Activated CD8-positive, alpha-beta T cell treated with anti-CD3 and anti-CD28 coated beads for 36 hours (primary cell): ENCODE measurements around the gene ZNF440. TPM values are rescaled to one million over a fixed set of nuclear protein-coding genes. Genes with fewer than 3 reads are reported as not detected.
"Not testable (repeated sequence)": the region's sequence is repeated elsewhere in the genome, so short reads cannot be mapped to it uniquely, and the experiment has no call there.

ENCODE experiments used
- ATAC-seq: fragments of 200-7000 bp; cut with Tn5 transposase; one replicate; pipeline ENCODE4 v1.10.0; 2021; ENCODE audit warnings: mild to moderate bottlenecking, moderate library complexity
- CTCF ChIA-PET: fragments of 350-600 bp; sonication (Branson Sonifier 250); formaldehyde crosslinking; loops from one replicate; lab custom pipeline; 2021; ENCODE audit warnings: antibody characterized with exemption; lab: Charles Lee
- POLR2A ChIA-PET: fragments of 350-600 bp; sonication (Branson Sonifier 250); formaldehyde crosslinking; loops from one replicate; lab custom pipeline; 2021; ENCODE audit warnings: antibody characterized with exemption; lab: Charles Lee
- DNase-seq: peaks from one replicate; pipeline ENCODE4 v3.0.0-alpha.2; 2020
- H3K27ac Mint-ChIP-seq: one replicate; pipeline ENCODE4 v1.8.0; 2021; ENCODE audit warnings: mild to moderate bottlenecking, mixed read lengths
- H3K27me3 Mint-ChIP-seq: one replicate; pipeline ENCODE4 v1.8.0; 2021; ENCODE audit warnings: mixed read lengths
- H3K36me3 Mint-ChIP-seq: one replicate; pipeline ENCODE4 v1.8.0; 2021; ENCODE audit warnings: low read depth, mixed read lengths
- H3K4me1 Mint-ChIP-seq: one replicate; pipeline ENCODE4 v1.8.0; 2021; ENCODE audit warnings: low read depth, mixed read lengths
- H3K4me3 Mint-ChIP-seq: one replicate; pipeline ENCODE4 v1.8.0; 2021; ENCODE audit warnings: mild to moderate bottlenecking, moderate library complexity, mixed read lengths
- H3K9me3 Mint-ChIP-seq: one replicate; pipeline ENCODE4 v1.8.0; 2021; ENCODE audit warnings: mixed read lengths
- intact Hi-C: fragments of 100-400 bp; cut with micrococcal nuclease; formaldehyde crosslinking; loops from one replicate; pipeline ENCODE4 v1.10.0; 2022
- total RNA-seq, 2 experiments: library from RNA; stranded (reverse); gene quantifications; one replicate each; pipeline ENCODE4 v1.2.3, GENCODE V29; 2021
- TF ChIP-seq, protein P1 (sequence below): fragments of 200-600 bp; IDR thresholded peaks from one replicate; pipeline ENCODE4 v1.8.0; 2022; ENCODE audit warnings: antibody characterized with exemption, mild to moderate bottlenecking

Gene ZNF440
- total RNA-seq, 2 experiments from 2014 or later = 7.7 to 8.8 TPM

DNA sequence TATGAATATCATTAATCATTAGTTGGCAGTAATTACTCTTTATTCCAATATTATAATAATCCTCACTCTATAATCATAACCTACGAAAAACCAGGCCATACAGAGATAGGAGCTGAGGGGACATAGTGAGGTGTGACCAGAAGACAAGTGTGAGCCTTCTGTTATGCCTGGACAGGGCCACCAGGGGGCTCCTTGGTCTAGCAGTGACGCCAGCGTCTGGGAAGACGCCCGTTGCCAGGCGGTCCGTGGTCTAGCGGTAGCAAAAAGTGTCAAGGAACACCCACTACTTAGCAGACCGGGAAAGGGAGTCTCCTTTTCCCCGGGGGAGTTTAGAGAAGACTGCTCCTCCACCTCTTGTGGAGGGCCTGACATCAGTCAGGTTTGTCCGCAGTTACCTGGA lies 42.6 kb upstream of the ZNF440 start:
- H3K27ac Mint-ChIP-seq, ATAC-seq, H3K4me3 Mint-ChIP-seq, intact Hi-C loops, H3K27me3 Mint-ChIP-seq: not testable (repeated sequence)
- Mint-ChIP-seq H3K4me1 (peaks cover 15% of the 10 kb centered on the region), H3K9me3 (peaks cover 48% of the 10 kb centered on the region), H3K36me3 (peaks cover 51% of the 10 kb centered on the region)
- TF ChIP-seq, protein P1, sequence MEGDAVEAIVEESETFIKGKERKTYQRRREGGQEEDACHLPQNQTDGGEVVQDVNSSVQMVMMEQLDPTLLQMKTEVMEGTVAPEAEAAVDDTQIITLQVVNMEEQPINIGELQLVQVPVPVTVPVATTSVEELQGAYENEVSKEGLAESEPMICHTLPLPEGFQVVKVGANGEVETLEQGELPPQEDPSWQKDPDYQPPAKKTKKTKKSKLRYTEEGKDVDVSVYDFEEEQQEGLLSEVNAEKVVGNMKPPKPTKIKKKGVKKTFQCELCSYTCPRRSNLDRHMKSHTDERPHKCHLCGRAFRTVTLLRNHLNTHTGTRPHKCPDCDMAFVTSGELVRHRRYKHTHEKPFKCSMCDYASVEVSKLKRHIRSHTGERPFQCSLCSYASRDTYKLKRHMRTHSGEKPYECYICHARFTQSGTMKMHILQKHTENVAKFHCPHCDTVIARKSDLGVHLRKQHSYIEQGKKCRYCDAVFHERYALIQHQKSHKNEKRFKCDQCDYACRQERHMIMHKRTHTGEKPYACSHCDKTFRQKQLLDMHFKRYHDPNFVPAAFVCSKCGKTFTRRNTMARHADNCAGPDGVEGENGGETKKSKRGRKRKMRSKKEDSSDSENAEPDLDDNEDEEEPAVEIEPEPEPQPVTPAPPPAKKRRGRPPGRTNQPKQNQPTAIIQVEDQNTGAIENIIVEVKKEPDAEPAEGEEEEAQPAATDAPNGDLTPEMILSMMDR = peak; percentile 48
- peak; percentile 36 for DNase-seq
- ChIA-PET CTCF (interaction anchor here (2.1 kb wide), 1 partner anchor 26 kb away, joined by 6 read pairs; the partner anchor contains the start of gene ZNF491), POLR2A (interaction anchor here (0.6 kb wide), 1 partner anchor 118 kb away, joined by 3 read pairs; no protein-coding TSS in a partner anchor)

DNA sequence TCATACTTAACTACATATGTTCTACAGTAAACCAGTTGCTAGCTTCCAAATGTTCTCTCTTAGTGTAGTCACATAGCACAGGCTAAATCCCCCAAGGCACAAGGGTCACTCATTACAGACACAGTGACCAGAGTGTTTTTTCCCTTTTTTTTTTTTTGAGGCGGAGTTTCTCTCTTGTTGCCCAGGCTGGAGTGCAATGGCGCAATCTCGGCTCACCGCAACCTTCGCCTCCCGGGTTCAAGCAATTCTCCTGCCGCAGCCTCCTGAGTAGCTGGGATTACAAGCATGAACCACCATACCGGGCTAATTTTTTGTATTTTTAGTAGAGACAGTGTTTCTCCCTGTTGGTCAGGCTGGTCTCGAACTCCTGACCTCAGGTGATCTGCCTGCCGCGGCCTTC lies 37.4 kb upstream of the ZNF440 start:
- H3K4me1 Mint-ChIP-seq, H3K27ac Mint-ChIP-seq, H3K4me3 Mint-ChIP-seq, ATAC-seq, POLR2A ChIA-PET, DNase-seq, CTCF ChIA-PET, intact Hi-C loops, H3K27me3 Mint-ChIP-seq: not testable (repeated sequence)
- Mint-ChIP-seq H3K36me3 (peaks cover 75% of the 10 kb centered on the region), H3K9me3 (peaks cover 63% of the 10 kb centered on the region)

DNA sequence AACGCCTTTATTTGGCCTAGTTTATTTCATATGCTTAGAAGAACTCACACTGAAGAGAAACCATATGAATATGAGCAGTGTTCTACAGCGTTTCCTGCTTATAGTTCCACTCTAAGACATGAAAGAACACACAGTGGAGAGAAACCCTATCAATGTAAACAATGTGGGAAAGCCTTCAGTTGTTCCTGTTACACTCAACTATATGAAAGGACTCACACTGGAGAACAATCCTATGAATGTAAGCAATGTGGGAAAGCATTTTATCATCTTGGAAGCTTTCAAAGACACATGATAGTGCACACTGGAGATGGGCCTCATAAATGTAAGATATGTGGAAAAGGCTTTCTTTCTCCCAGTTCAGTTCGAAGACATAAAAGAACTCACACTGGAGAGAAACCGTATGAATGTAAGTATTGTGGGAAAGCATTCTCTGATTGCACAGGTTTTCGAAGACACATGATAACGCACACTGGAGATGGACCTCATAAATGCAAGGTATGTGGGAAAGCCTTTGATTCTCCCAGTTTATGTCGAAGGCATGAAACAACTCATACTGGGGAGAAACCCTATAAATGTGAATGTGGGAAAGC lies 33.5 kb upstream of the ZNF440 start:
- Mint-ChIP-seq H3K36me3 (peaks cover 82% of the 10 kb centered on the region), H3K4me1 (peaks cover 2% of the 10 kb centered on the region), H3K27me3 (no peaks in the 10 kb centered on the region), H3K4me3 (no peak overlapping the region), H3K9me3 (peaks cover 65% of the 10 kb centered on the region), H3K27ac (no peak overlapping the region)
- CTCF ChIA-PET = no interaction called here
- TF ChIP-seq, protein P1 = no peak
- no peak for DNase-seq
- POLR2A ChIA-PET = no interaction called here
- no peak for ATAC-seq
- intact Hi-C loops = no loop called here

DNA sequence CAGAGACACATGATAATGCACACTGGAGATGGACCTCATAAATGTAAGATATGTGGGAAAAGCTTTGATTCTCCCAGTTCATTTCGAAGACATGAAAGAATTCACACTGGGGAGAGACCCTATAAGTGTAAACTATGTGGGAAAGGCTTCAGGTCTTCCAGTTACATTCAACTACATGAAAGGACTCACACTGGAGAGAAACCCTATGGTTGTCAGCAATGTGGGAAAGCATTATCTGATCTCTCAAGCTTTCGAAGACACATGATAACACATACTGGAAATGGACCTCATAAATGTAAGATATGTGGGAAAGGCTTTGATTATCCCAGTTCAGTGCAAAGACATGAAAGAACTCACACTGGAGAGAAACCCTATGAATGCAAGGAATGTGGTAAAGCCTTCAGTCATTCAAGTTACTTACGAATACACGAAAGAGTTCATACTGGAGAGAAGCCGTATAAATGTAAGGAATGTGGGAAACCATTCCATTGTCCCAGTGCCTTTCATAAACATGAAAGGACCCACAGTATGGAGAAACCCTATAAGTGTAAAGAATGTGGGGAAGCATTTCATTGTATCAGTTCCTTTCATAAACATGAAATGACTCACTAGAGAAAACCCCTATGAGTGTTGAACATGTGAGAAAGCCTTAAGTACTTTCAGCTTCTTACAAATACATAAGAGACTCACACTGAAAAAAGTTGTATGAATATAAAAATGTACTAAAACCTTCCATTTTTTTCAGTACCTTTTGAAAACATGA lies 32.6 kb upstream of the ZNF440 start:
- DNase-seq (no peak), ATAC-seq (no peak)
- H3K4me3 Mint-ChIP-seq = no peak overlapping the region
- H3K27me3 Mint-ChIP-seq = no peaks in the 10 kb centered on the region
- intact Hi-C loops = no loop called here
- peaks cover 64% of the 10 kb centered on the region for H3K9me3 Mint-ChIP-seq
- TF ChIP-seq, protein P1 = no peak
- H3K4me1 Mint-ChIP-seq = peaks cover 2% of the 10 kb centered on the region
- peaks cover 76% of the 10 kb centered on the region for H3K36me3 Mint-ChIP-seq
- ChIA-PET POLR2A (no interaction called here), CTCF (interaction anchor here (0.7 kb wide), 1 partner anchor 98 kb away, joined by 3 read pairs; no protein-coding TSS in a partner anchor)
- H3K27ac Mint-ChIP-seq = no peak overlapping the region

DNA sequence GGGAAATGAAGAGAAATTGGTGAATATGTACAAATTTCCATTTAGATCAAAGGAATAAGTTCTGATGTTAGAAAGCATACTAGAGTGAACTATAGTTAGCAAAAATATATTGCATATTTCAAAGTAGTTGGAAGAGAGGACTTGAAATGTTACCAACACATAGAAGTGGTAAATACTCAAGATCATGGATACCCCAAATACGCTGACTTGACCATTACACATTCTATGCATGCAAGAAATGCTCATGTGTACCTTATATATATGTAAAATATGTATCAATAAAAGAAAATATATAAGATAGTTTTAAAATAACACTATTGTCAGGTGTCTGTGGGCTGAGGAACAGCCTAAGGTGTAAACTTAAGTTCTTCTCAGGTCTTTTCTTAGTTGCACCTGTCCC lies 30.3 kb upstream of the ZNF440 start:
- no peak for ATAC-seq
- Mint-ChIP-seq H3K9me3 (peaks cover 59% of the 10 kb centered on the region), H3K36me3 (peaks cover 58% of the 10 kb centered on the region), H3K4me1 (peaks cover 2% of the 10 kb centered on the region), H3K4me3 (no peak overlapping the region), H3K27me3 (no peaks in the 10 kb centered on the region), H3K27ac (no peak overlapping the region)
- POLR2A ChIA-PET = no interaction called here
- TF ChIP-seq, protein P1 = no peak
- DNase-seq = no peak
- CTCF ChIA-PET = interaction anchor here (1.0 kb wide), 1 partner anchor 14 kb away, joined by 6 read pairs; no protein-coding TSS in a partner anchor
- intact Hi-C loops = no loop called here
